Fibroblast of skin of right quadriceps (primary cell): Measurements from ENCODE around the gene JPH2.

Experiments
- DNase-seq: peaks from one replicate; pipeline ENCODE4 v3.0.0-alpha.2; 2013

The JPH2 gene

DNA sequence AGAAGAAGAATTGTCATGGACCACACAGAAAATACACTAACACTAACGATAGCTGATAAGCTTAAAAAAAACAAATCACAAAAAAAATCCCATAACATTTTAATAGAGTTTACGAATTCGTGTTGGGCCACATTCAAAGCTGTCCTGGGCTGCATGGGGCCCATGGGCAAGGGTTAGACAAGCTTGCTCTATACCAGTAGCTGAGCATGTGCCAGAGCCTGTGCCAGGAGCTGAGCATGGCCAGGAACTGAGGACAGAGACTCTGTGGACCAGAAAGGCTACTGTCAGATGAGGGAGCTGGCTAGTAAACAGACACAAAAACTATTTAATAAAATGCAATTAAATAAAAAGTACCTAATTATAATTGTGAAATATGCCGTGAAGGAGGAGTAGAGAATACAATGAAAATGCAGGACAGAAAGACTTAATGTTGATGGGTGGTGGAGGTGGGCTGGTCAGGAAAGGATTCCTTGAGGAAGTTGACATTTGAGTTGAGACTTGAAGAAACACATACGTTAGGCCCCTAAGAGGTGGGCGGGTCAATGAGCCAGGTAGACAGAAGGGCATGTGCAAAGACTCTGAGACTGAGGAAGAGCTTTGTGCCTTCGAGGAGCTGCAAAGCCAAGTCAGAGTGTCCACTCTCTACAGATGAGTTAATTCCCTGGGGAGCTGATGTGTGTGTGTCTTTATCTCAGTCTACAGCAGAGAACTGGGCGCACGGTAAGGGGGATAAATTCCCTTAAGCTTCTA, 66.1 kb downstream of the JPH2 start:
- DNase-seq, result no peak

DNA sequence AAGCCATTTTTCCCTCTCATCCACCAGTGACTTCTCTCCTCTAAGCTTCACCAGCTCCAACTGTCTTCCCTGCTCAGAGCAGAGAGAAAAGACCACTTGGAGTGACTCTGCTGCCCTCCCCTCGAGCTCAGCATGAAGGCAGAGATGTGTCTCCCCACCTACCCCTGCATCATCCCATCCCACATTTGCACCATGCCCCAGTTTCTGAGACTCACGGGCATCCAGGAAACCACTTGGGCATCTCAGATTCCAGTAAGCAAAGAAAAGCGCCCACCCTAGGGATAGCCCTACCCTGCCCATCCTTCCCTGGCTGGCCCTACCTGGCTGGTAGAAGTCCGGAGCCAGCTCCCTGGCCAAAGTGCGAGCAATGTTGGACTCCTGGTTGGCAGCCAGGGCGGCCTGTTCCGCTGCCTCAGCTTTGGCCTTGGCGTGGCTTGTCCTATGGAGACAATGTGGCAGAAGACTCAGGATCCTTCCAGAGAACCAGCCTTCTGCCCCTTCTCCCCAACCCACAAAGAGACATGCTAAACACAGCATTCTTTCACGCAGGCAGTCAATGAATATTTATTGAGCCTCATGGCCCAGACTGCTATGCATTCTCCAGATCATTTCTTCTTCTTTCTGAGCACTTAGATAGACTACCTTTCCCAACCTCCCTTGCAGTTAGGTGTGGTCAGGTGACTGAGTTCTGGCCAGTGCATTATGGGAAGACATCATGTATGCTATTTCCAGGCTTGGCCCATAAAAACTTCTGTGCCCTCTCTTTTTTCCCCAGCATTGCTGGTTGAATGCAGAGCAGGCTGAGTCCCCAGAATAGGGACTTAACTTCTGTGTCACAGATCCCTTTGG, 68.6 kb downstream of the JPH2 start:
- no peak for DNase-seq

DNA sequence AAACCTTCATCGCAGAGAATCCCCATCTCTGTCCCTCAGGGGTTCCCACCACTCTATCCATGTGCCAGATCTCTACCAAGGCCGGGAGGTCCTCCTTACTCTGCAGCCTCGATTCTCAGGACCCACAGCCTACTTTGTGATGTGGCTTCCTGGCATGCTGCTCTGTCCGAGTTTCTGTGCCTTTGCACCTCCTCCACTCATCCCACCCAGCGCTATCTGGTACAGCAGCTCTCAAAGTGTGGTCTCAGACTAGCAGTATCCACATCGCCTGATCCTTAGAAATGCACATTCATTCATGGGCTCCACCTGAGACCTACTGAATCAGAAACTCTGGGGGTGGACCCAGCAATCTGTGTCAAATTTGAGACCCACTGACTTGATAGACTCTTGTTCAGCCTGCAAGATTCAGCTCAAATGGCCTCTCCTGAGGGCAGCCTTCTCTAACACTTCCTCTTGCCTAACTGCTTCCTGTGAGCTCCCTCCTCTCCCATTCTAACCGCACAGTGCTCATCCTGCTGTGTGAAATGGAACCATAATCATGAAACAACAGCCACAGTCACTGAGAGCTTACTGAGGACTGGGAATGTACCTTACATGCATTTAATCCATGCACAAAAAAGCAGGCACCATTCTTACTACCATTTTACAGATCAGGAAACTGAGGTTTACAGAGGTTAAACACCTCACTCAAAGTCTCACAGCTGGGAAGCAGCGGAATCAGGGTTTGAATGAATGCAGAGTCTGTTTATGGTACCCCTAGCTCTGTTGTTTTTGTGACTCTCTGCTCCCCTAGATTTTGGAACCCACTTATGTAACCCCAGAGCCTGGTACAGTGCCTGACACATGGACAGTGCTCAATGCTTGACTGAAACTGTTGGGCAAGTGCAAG, 69.4 kb downstream of the JPH2 start:
- no peak for DNase-seq

DNA sequence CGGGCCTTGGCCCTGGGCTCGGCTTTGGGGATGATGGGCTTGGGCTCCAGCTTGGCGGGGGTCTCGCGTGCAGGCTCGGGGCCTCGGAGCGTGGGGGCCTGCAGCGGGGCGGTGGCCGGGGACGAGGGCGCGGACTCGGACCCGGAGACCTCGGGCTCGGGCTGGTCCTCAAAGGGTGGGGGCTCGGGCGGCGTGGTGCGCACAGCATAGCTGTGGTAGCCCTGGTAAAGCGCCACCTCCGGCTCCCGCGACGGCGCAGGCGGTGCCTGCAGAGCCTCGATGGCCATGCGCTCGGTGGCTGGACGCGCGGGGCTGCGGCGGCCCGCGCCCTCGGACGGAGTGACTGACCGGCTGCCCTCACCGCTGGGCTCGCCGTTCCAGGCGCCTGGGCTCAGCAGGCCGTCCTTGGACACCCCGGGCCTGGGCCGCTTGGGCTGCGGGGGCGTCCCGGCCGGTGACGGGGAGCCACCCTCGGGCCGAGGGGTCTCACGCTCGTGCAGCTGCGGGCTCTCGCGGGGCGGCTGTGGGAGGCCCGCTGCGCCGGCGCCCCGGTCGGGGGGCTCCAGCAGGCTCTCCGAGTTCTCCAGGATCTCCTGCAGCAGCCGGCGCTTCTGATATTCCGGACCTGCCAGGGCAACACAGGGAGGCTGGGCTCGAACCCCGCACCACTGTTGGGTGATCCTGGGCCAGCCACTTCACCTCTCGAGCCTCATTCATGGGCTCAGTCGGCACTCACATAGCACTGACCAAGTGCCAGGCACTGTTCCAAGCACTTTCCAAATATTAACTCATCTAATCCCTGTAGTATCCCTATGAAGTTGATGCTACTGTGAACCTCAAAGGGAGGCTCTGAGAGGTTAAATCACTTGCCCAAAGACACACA, 71.0 kb downstream of the JPH2 start:
- no peak for DNase-seq

DNA sequence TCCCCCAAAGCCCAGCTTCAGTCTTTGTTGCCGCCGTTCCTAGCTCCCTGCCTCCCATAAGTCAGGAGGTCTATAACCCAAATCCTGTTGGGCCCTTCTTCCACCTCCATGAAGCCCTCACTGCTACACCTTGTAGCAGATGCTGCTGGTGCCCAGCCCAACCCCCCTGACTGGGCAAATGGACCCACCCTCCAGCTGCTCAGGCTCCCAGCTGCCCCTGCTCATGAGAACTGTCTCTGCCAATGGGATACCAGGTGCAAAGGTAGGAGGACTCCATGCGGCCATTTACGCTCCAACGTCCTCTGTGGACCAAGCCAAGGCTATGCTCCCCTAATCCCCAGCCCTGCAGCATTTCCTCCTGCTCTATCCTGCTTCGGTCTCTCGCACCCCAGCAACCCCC, 71.8 kb downstream of the JPH2 start:
- no peak for DNase-seq

DNA sequence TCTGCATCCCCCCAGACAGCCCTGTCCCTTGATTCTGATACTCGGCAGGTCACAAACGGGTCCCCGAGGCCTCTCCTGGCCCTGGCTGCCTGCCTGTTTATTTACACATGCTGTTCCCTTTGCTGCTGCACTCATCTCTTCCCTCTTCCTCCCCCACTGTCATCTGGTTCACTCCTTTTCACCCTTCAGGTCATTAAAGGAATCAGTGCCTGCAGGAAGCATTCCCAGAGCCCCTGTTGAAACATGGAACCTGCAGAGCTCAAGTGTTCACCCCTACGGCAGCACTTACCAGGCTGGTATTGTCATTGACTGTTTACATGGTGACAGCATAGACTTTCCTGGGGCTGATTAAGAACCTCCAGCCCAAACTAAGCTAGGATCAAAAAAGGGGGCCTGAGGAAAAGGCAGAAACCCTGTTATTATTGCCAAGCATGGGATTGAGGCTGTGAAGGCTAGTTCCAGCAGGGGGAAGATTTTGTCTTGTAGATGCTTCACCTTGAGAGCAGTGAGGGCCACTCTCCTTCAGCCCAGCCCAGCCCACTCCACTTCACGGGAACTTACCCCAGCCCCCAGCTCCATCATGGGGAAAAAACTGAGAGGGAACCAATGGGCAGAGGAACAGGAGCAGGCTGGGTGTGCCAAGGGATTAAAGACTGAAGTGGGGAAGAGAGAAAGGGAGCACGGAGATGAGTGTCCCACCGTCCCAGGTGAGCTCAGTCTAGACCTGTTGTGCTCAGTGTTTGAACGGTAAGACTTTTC, 73.2 kb downstream of the JPH2 start:
- DNase-seq, result no peak

DNA sequence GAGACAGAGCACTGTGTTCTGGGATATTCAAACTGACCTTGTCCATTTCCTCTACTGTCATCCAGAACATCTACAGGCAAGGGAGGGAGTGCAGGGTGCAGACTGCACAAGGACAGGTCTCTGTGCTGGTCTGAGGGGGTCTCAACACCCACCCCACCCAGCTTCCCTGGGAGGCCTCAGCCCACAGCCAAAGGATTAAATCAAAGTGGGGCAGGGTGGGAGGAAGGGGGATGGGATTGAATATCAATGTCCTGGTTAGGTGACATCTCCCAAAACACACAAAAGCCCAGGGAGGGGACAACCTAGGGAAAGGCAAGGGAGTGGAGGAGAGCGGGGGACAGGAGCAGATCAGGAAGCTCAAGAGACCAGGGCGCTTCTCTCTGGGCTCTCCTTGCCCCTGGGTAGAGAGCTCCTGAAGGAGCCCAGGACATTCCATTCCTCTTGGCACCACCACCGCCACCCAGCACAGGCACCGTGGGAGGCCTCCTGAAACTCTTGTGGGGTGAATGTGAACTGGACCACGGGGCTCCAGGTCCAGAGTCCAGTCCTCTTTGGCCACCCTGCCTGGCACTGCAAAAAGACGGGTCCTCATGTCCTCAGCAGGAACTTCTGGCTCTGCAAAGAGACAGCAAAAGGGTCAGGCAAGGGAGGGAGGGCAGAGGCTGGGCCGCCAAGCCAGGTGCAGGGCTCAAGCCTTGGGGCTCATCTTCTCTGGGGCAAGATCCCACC, 73.9 kb downstream of the JPH2 start:
- DNase-seq, result no peak

DNA sequence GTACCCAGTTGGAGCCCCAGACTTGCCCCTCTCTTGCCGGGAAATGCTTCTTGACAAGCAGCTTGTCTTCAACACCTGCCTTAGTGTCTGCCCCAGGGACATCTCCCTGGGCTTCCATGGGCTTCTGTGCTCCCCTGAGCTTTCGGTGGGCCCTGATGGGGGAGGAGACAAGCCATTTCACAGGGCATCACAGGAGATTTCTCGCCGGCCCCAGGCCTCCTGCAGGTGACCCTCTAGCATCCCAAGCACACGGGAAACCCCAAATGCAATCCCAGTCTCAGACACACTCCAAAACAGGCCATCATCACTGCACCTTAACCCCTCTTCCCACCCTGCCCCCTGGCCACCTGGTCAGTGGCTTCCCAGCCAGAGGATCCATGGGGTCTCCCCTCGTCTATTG, 74.5 kb downstream of the JPH2 start:
- no peak for DNase-seq

DNA sequence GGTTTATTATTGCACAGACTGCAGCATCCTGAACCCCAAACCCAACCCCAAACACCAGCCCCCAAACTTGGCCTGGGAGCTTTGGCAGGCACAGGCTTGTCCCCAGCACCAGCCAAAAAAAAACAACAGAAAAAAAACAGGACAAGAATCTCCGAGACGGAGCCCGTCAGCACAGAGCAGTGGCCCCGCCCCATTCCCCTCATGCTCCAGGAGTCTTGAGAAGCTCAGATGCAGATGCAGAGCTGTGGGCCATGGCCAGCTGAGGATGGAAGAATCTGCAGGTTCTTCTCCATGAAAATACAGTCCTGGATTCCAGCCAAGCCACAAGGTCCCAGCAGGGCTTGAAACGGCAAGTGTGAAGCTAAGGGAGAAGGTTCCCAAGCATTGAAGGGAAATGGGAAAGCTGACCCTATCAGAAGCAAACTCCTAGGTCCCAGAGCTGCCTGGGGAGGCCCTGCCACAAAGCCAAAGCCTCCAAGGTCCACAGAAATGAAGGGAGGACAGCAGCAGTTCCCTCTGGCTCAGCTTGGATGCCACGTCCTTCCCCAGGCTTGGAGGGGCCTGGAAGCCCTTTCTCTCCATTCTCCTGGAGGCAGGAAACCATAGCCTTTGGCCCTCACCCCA, 75.2 kb downstream of the JPH2 start:
- peak; percentile 48 for DNase-seq

DNA sequence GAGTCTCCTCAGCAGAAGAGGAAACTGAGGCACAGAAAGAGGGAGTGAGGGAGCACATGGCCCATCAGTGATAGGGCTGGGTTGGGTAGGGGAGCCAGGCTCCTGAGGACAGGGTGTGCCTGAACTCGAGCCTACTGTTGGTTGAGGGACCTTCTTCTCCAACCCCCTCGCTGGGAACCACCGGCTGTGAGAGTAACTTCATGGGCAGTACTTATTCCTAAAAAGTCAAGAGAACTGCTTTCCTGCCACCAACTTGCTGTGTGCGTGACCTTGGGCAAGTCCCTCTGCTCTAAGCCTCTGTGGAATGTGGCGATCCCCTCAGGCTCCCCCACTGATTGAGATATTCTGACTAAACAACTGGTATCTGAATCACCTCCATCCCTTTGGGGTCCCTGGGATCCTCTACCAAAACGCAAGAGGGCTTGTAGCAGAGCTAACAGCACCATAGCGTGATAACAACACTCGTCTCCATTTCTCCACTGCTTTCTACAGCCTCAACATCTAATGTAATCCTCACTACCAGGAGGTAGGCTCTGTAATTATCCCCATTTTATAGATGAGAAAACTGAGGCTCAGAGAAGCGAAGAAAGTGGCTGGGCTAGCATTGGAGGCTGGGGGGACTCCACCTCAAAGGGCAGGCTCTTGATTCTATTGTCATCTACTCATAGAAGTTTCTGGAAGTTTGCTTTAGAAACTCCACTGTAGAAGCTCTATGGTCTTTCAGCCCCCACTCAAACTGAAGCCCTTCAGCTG, 76.0 kb downstream of the JPH2 start:
- DNase-seq, result no peak

DNA sequence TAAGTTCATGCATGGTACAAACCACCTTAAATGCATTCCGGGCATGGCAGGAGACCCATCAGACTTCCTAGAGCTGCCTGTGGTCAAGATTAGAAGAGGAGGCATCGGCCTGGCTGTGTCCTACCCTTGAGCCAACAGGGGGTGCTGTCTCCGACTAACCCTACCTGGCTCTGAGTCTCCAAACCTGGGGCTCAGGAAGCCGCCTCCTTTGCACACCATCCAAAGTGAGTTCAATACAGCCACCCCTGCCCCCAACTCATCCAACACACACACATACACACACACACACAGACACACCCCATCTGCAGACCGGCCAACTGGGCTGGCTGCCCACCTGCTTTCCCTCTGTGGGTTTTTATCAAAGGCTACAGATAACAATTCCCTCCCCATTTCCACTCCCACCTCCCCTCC, 77.0 kb downstream of the JPH2 start:
- no peak for DNase-seq

DNA sequence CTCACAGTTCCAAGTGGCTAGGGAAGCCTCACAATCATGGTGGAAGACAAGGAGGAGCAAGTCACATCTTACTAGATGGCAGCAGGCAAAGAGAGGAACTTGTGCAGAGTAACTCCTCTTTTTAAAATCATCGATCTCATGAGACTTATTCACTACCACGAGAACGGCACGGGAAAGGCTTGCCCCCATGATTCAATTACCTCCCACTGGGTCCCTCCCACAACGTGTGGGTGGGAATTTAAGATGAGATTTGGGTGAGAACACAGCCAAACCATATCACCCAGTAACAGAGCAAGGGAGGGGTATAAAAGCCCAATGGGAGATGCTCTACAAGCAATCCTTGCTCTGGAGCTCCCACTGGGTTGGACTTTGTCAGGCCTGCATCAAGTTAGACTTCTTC, 80.4 kb downstream of the JPH2 start:
- DNase-seq, result no peak

DNA sequence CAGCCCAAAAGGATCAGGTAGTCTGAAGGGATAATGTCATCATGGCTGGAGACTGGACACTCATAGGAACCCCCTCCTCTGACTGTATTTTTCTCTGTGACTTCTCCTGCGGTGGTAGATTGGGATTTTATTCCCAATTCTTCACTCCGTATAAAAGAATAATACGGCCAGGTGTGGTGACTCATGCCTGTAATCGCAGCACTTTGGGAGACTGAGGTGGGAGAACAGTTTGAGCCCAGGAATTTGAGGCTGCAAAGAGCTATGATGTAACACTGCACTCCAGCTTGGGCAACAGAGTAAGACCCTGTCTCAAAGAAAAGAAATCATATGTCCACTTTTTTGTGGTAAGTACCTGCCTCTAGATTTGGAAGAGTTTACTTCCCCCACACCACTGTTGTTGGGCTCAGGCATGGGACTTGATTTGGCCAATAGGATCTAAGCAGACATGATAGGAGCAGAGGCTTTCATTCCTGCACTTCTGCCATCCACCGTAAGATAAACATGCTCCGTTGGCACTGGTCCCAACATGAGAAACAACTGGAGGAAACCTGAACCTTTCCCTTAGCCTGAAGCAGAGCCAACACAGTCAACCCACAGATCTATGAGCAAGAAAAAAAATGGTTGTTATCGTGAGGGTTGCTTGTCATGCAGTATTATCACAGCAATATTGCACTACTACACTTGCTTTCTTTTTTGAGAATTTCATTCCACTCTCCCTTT, 82.0 kb downstream of the JPH2 start:
- DNase-seq, result peak; percentile 60

DNA sequence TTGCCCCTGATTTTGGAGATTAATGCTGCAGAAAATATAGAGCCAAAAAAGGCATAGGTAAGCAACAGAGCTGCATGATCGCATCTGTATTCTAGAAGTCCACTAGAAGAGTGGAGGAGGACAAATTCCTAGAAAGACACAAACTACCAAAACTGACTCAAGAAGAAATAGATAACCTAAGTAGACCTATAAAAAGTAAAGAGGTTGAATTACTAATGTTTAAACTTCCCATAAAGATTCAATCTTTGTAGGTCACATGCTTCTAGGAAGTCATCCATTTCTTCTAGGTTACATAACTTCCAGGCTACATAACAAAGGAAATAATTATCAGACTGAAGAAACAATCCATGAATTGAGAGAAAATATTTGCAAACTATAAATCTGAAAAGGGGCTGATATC, 84.4 kb downstream of the JPH2 start:
- no peak for DNase-seq

DNA sequence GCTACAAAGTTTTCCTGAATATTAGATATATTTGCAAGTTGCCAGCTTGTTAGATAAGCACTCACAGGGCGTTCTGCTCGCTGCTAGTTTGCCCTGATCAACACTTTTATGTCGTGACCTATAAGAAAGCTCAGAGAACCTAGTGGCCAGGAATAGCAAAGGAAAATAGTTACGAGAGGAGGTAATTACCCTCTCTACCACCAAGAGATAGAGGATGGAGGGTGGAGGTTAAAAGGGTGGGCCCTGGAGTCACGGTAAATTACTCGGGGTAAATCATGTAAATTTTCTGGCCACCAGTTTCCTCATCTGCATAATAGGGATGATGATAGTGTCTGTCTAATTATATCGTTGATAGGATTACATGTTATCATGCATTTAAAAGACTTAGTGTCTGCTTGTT, 87.2 kb downstream of the JPH2 start:
- DNase-seq, result no peak

DNA sequence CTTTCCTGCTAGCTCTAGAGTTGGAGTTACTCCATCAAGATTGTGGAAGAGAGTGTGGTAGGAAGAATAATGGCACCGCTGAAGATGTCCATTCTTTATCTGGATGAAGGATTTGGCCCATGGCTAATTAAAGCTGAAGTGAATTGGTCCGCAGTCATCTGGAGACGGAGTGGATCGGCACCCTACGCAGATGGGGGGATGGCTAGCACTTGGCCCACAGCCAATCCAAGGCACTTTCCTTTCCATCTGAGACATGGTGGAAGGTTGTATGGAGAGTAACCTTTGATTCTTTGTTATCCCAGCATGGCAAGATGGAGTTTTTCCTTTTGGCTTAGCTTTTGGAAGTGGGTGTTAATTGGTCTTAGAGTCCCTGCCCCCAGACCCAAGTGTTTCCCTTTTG, 88.3 kb downstream of the JPH2 start:
- DNase-seq, result no peak

DNA sequence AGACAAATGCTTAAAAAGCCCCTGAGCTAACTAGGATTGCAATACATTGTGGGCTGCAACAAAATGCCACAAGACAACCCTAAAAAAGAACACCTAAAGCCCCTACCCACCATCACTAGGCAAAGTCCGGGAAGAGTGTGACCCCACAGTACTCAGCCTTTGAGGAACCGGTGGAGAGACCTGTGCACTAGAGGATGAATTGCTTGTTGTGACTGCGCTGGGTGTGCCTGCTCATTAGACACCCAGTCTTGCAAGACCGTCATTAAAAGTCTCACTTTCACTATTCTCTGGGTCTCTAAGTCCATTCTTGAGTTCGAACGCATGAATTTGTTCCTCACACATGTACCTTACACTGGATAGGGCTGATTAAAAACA, 88.7 kb downstream of the JPH2 start:
- no peak for DNase-seq

DNA sequence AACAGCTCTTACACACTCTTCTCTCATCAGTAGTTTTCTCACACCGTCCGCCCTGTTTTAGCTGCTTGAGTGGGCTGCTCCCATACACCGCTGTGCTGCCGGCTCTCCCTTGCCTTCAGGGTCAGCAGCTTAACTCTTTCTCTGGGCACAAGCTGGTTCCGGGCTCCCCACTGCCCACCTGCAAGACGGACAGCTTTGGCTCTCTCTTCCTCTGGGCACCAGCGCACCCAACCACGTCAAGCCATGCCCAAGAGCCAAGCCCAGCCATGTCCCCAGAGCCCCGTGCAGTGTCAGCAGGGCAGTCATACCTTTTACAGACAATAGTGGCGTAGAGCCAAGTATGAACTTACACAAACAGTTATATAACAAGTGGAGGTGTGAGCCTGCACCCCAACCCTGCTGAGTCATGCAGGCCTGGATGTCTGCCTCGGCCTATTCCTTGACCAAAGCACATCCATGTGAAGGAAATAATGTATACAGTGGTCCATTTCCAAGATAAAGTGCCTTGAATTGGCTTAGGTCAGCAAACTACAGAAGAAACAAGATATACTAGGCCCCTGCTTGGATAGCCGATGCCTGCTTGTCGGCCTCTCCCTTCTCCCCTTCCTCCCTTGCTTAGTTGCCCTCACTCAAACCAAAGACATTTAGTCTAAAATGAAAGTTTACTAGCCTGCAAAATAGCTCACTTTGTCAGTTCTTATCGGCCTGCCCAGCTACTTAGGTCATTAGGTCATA, 89.3 kb downstream of the JPH2 start:
- no peak for DNase-seq
